Progenitor cell of endocrine pancreas (in vitro differentiated cells): Measurements from ENCODE around the gene CERS2. TPM values are rescaled to one million over a fixed set of nuclear protein-coding genes. Genes with fewer than 3 reads are reported as not detected.

ENCODE experiments used
- DNase-seq: peaks from one replicate; pipeline ENCODE4 v3.0.0; 2021; ENCODE audit warnings: low spot score; ENCODE audit not compliant: unreplicated experiment
- H3K27ac Mint-ChIP-seq: 2 replicates; pipeline ENCODE4 v1.8.0; 2021; ENCODE audit warnings: mild to moderate bottlenecking, moderate library complexity, mixed read lengths
- H3K27me3 Mint-ChIP-seq: 2 replicates; pipeline ENCODE4 v1.8.0; 2021; ENCODE audit warnings: mixed read lengths
- H3K36me3 Mint-ChIP-seq: 2 replicates; pipeline ENCODE4 v1.8.0; 2022; ENCODE audit warnings: mixed read lengths; ENCODE audit not compliant: insufficient read depth
- H3K4me1 Mint-ChIP-seq: 2 replicates; pipeline ENCODE4 v1.8.0; 2021; ENCODE audit warnings: low read depth, mixed read lengths
- H3K4me3 Mint-ChIP-seq: 2 replicates; pipeline ENCODE4 v1.8.0; 2021; ENCODE audit warnings: low read depth, mild to moderate bottlenecking, moderate library complexity, mixed read lengths
- H3K9me3 Mint-ChIP-seq: 2 replicates; pipeline ENCODE4 v1.8.0; 2021; ENCODE audit warnings: low read depth, mixed read lengths
- CTCF ChIP-seq: fragments of 200-600 bp; sonication (generic); IDR thresholded peaks from one replicate; pipeline ENCODE4 v1.5.0; 2021; ENCODE audit warnings: antibody characterized with exemption, mild to moderate bottlenecking; ENCODE audit not compliant: unreplicated experiment
- total RNA-seq: library from RNA; stranded (reverse); gene quantifications from 2 replicates; pipeline ENCODE4 v1.2.1, GENCODE V29; 2021

CERS2 gene
- total RNA-seq, 1 donor from 2014 or later: 187 TPM

DNA sequence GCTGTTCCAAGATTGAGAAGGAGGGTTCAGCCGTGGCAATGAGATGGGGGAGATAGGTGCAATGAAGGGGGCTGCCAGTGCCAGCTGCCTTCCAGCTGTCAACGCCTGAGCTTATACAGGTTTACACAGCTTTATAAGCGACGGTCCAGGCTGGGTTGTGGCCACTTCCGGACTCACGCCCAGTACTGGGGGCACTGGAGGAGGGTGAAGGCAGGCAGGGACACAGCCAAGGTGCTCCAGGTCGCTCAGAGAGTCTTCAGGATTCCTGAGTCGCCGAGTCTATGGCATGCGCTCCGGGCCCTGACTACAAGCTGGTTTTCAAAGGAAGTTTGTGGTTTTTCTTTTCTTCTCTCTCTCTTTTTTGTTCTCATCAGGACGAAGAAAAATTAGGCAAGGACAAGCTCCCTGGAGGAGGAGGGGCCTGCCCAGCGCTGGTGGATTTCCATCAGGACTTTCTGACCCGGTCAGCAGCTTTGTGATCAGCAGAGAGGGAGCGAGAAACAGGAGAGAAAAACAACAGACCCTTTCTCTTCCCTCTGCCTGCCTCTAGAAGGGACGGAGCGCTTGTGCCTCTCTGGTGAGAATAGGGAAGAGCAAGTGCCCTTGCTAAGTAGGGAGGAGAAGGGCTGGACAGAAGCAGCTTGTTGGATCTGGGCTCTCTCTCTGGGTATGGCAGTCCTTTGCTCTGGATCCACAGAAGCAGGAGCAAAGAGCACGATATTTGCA is 31.9 kb upstream of the CERS2 start, which contains the start of gene MINDY1:
Gene MINDY1 (minus strand): TSS at position 576 of the 726 bp plus-strand sequence. CDS start 4,285 bp downstream, outside the sequence.
- Mint-ChIP-seq H3K27ac (peak within 1 kb of the TSS; percentile 99), H3K9me3 (no peaks in the 10 kb centered on the region), H3K4me1 (peaks cover 54% of the 10 kb centered on the region), H3K4me3 (peak within 1 kb of the TSS; percentile 91), H3K27me3 (no peaks in the 10 kb centered on the region), H3K36me3 (peaks cover 7% of the 10 kb centered on the region)
- TF ChIP-seq CTCF: peak; percentile 57
- peak; percentile 41 for DNase-seq

DNA sequence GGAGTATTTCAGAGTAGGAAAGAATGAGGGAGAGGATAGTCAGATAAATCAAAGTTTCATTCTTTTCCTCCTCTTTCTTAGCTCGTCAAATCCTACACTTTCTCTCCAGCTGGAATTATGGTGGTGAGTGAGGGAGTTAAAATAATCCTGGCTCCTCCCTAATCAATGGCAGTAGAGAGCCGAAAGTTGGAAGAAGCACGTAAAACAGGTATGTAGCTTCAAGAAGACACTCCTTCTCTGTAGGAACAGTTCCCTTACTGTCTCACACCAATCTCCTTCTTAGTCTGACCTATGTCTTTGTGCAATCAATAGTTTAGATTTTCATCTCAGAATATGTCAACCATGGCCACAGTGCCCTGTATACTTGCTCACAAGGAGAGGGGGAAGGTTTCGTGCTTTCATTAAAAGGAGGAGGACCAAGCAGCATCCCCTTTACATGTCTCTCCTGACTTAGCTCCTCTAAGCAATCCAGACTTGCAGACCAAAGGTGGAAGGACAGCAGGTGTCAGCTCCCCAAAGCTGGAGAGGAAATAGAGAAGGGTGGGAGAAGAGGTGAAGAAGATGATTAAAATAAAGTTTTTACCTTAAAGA is 31.2 kb upstream of the CERS2 start:
- DNase-seq: no peak

DNA sequence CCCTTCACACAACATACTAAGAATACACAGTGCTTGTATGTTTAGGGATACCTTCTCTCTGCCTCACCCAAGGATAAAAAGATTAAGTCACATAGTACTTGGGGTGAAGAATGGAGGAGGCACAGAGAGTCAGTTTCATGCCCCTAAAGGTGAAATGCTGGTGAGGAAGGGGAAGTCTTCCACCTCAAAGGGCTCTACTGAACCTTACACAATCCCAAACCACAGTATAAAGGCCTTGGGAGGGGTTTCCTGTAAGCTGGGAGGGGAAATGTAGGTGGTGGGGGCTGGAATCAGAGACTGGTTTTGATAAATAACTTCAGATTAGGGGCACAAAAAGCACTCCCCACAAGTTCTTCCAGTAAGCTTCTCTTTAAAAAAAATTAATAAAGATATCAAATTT is 28.5 kb upstream of the CERS2 start:
- H3K9me3 Mint-ChIP-seq: no peaks in the 10 kb centered on the region
- no peak for TF ChIP-seq CTCF
- peaks cover 42% of the 10 kb centered on the region for H3K4me1 Mint-ChIP-seq
- no peak overlapping the region for H3K4me3 Mint-ChIP-seq
- DNase-seq: no peak
- no peaks in the 10 kb centered on the region for H3K27me3 Mint-ChIP-seq
- peaks cover 10% of the 10 kb centered on the region for H3K36me3 Mint-ChIP-seq
- no peak overlapping the region for H3K27ac Mint-ChIP-seq

More for the DNA sequence above, 31.2 kb upstream of the CERS2 start:
- peak overlapping the region; percentile 99 for H3K27ac Mint-ChIP-seq
- no peak for TF ChIP-seq CTCF
- no peaks in the 10 kb centered on the region for H3K27me3 Mint-ChIP-seq
- peaks cover 7% of the 10 kb centered on the region for H3K36me3 Mint-ChIP-seq
- peak overlapping the region; percentile 91 for H3K4me3 Mint-ChIP-seq
- peaks cover 50% of the 10 kb centered on the region for H3K4me1 Mint-ChIP-seq
- no peaks in the 10 kb centered on the region for H3K9me3 Mint-ChIP-seq

GRCh38 chr1:151002611-151003010 is 28.0 kb upstream of the CERS2 start:
- TF ChIP-seq CTCF: no peak
- no peaks in the 10 kb centered on the region for H3K27me3 Mint-ChIP-seq
- H3K4me3 Mint-ChIP-seq: no peak overlapping the region
- H3K4me1 Mint-ChIP-seq: peaks cover 39% of the 10 kb centered on the region
- no peak for DNase-seq
- peaks cover 10% of the 10 kb centered on the region for H3K36me3 Mint-ChIP-seq
- H3K27ac Mint-ChIP-seq: peak overlapping the region; percentile 87
- H3K9me3 Mint-ChIP-seq: no peaks in the 10 kb centered on the region

- Mint-ChIP-seq H3K4me1 (peaks cover 34% of the 10 kb centered on the region), H3K9me3 (no peaks in the 10 kb centered on the region), H3K36me3 (peaks cover 13% of the 10 kb centered on the region), H3K27me3 (no peaks in the 10 kb centered on the region), H3K4me3 (no peak overlapping the region), H3K27ac (no peak overlapping the region)
- no peak for TF ChIP-seq CTCF
- DNase-seq: no peak
Measured at GRCh38 chr1:151002051-151002450, 27.4 kb upstream of the CERS2 start.
